Activated CD8-positive, alpha-beta T cell treated with anti-CD3 and anti-CD28 coated beads for 36 hours (primary cell): ENCODE measurements around the gene LAMC3. TPM values are rescaled to one million over a fixed set of nuclear protein-coding genes. Genes with fewer than 3 reads are reported as not detected.

Source experiments
- ATAC-seq: fragments of 200-7000 bp; cut with Tn5 transposase; one replicate; pipeline ENCODE4 v1.10.0; 2021; ENCODE audit warnings: mild to moderate bottlenecking, moderate library complexity
- CTCF ChIA-PET: fragments of 350-600 bp; sonication (Branson Sonifier 250); formaldehyde crosslinking; loops from one replicate; lab custom pipeline; 2021; ENCODE audit warnings: antibody characterized with exemption; lab: Charles Lee
- POLR2A ChIA-PET: fragments of 350-600 bp; sonication (Branson Sonifier 250); formaldehyde crosslinking; loops from one replicate; lab custom pipeline; 2021; ENCODE audit warnings: antibody characterized with exemption; lab: Charles Lee
- DNase-seq: peaks from one replicate; pipeline ENCODE4 v3.0.0-alpha.2; 2020
- H3K27ac Mint-ChIP-seq: one replicate; pipeline ENCODE4 v1.8.0; 2021; ENCODE audit warnings: mild to moderate bottlenecking, mixed read lengths
- H3K27me3 Mint-ChIP-seq: one replicate; pipeline ENCODE4 v1.8.0; 2021; ENCODE audit warnings: mixed read lengths
- H3K36me3 Mint-ChIP-seq: one replicate; pipeline ENCODE4 v1.8.0; 2021; ENCODE audit warnings: low read depth, mixed read lengths
- H3K4me1 Mint-ChIP-seq: one replicate; pipeline ENCODE4 v1.8.0; 2021; ENCODE audit warnings: low read depth, mixed read lengths
- H3K4me3 Mint-ChIP-seq: one replicate; pipeline ENCODE4 v1.8.0; 2021; ENCODE audit warnings: mild to moderate bottlenecking, moderate library complexity, mixed read lengths
- H3K9me3 Mint-ChIP-seq: one replicate; pipeline ENCODE4 v1.8.0; 2021; ENCODE audit warnings: mixed read lengths
- intact Hi-C: fragments of 100-400 bp; cut with micrococcal nuclease; formaldehyde crosslinking; loops from one replicate; pipeline ENCODE4 v1.10.0; 2022
- total RNA-seq, 2 experiments: library from RNA; stranded (reverse); gene quantifications; one replicate each; pipeline ENCODE4 v1.2.3, GENCODE V29; 2021
- TF ChIP-seq, protein P1 (sequence below): fragments of 200-600 bp; IDR thresholded peaks from one replicate; pipeline ENCODE4 v1.8.0; 2022; ENCODE audit warnings: antibody characterized with exemption, mild to moderate bottlenecking

The LAMC3 gene
- total RNA-seq, 2 experiments from 2014 or later = 0.09 to 0.43 TPM

DNA sequence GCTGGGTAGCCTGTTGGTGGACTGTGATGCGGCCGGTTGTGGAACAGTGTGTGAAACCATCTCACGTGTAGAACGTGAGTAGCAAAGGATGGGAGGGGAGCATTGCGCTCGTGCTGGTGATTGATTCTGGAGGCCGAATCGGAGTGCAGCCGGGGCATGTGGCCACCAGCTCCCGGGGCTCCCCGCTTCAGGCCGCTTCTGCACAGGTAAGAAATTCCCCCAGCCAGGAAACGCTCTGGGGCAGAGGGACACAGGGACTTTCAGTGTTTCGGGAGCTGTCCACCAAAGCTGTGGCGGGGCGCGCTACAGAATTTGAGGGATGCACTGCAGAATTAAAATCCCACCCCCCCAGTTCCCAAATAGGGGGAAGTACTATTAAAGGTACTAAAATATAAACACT, 41.9 kb downstream of the LAMC3 start:
- H3K4me1 Mint-ChIP-seq = no peaks in the 10 kb centered on the region
- intact Hi-C loops = no loop called here
- CTCF ChIA-PET = interaction anchor here (0.6 to 1.0 kb wide), 2 partner anchors 350 to 1245 kb away, joined by 3 to 4 read pairs; no protein-coding TSS in a partner anchor

DNA sequence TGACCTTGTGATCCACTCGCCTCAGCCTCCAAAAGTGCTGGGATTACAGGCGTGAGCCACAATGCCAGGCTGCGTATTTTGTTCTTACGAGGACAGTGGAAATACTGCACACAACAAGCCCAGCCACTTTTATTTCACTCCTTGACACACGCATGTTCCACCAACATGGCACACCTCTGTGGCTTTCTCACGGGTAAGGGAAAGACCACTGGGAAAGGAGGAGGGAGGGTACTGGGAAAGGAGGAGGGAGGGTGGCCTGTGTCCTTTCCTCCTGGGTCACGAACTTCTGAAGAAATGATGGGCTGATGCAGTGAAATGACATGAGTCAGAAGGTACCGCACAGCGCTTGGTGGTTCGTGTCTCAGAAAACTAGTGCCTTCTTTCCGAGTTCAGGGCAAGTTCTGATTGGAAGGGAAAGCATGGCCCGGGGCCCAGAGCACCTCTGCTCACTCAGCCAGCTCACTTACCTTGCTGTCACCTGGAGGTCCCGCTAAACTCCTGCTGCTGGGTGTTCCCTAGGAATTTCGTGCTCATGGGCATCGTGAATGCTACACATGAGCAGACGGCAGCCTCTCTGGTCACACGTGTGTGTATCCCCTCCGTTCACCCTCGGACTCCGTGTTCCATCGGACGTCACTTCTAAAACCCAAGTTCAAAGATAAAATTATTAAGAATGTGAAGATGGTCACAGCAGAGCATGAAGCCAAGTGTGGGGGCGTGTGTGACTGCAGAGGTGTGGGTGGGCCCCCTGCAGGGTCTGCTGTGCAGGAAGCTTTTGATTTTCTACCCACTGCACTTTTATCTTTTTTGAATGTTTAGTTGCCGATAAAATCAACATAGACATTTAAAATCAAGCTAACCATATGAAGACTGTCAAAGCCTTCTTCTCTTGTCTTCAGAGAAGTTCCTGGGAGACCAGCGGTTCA, 42.9 kb downstream of the LAMC3 start:
- DNase-seq = no peak
- intact Hi-C loops = no loop called here
- no peaks in the 10 kb centered on the region for H3K9me3 Mint-ChIP-seq
- H3K27me3 Mint-ChIP-seq = no peaks in the 10 kb centered on the region
- TF ChIP-seq, protein P1, sequence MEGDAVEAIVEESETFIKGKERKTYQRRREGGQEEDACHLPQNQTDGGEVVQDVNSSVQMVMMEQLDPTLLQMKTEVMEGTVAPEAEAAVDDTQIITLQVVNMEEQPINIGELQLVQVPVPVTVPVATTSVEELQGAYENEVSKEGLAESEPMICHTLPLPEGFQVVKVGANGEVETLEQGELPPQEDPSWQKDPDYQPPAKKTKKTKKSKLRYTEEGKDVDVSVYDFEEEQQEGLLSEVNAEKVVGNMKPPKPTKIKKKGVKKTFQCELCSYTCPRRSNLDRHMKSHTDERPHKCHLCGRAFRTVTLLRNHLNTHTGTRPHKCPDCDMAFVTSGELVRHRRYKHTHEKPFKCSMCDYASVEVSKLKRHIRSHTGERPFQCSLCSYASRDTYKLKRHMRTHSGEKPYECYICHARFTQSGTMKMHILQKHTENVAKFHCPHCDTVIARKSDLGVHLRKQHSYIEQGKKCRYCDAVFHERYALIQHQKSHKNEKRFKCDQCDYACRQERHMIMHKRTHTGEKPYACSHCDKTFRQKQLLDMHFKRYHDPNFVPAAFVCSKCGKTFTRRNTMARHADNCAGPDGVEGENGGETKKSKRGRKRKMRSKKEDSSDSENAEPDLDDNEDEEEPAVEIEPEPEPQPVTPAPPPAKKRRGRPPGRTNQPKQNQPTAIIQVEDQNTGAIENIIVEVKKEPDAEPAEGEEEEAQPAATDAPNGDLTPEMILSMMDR = no peak
- H3K27ac Mint-ChIP-seq = no peak overlapping the region
- ChIA-PET POLR2A (no interaction called here), CTCF (interaction anchor here (0.6 to 1.3 kb wide), 3 partner anchors 284 to 1244 kb away, joined by 3 to 5 read pairs (median 3); no protein-coding TSS in a partner anchor)
- no peaks in the 10 kb centered on the region for H3K4me1 Mint-ChIP-seq
- H3K36me3 Mint-ChIP-seq = no peaks in the 10 kb centered on the region
- H3K4me3 Mint-ChIP-seq = no peak overlapping the region
- ATAC-seq = no peak

More for the DNA sequence above, 41.9 kb downstream of the LAMC3 start:
- DNase-seq = no peak
- TF ChIP-seq, protein P1 = no peak
- Mint-ChIP-seq H3K9me3 (no peaks in the 10 kb centered on the region), H3K27ac (no peak overlapping the region), H3K4me3 (no peak overlapping the region), H3K27me3 (no peaks in the 10 kb centered on the region), H3K36me3 (no peaks in the 10 kb centered on the region)
- ATAC-seq = no peak
- POLR2A ChIA-PET = no interaction called here

DNA sequence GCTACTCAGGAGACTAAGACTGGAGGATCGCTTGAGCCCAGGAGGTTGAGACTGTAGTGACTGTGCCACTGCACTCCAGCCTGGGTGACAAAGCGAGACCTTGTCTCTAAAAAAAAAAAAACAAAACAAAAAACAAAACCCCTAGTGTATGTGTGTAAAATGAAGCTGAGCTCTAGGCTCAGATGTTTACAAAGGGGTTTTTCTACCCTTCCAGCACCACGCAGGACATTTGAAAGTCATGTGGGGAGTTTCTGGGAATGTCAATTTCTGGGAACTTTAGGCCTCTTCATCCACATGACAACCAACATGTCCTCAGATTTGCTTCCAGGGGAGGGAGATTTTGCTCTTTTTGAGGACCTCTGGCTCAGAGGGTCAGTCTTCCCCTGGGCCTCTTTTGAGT, 44.9 kb downstream of the LAMC3 start:
- Mint-ChIP-seq H3K4me1 (no peaks in the 10 kb centered on the region), H3K27me3 (no peaks in the 10 kb centered on the region), H3K4me3 (no peak overlapping the region), H3K36me3 (no peaks in the 10 kb centered on the region), H3K27ac (no peak overlapping the region), H3K9me3 (no peaks in the 10 kb centered on the region)
- ATAC-seq (no peak), DNase-seq (no peak)
- ChIA-PET CTCF (interaction anchor here (0.8 to 1.2 kb wide), 3 partner anchors 12 to 16 kb away, joined by 3 read pairs; no protein-coding TSS in a partner anchor), POLR2A (no interaction called here)
- intact Hi-C loops = no loop called here
- TF ChIP-seq, protein P1 = no peak

DNA sequence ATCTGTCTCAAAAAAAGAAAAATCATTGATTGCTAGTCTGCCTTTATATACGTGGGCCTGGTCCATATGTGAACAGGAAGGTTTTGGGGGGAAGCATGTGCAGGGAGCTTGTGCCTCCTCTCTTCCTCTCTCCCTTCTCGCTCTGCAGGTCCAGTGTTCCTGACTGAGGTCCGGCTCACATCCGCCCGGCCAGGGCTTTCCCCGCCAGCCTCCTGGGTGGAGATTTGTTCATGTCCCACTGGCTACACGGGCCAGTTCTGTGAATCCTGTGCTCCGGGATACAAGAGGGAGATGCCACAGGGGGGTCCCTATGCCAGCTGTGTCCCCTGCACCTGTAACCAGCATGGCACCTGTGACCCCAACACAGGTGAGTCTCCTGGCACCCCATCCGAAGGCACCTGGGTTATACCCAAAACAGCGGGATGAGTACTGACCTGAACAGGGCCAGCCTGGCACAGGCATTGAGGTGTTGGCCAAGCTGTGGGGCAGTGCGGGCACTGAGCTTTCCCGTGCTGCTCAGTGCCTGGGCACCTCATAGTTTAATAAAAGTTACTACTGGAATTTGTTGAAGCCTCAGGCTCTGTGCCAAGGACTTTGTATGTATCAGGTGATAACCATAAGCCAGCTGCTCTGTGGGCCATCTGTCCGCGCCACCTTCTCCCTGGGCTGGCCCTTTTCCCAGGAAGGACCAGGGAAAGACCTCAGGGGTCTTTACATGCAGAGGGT, 48.0 kb downstream of the LAMC3 start:
- DNase-seq = no peak
- H3K9me3 Mint-ChIP-seq = no peaks in the 10 kb centered on the region
- no peak for ATAC-seq
- CTCF ChIA-PET = interaction anchor here (0.6 to 3.6 kb wide), 16 partner anchors 10 to 279 kb away, joined by 3 to 26 read pairs (median 4); no protein-coding TSS in a partner anchor
- no peak overlapping the region for H3K27ac Mint-ChIP-seq
- H3K36me3 Mint-ChIP-seq = no peaks in the 10 kb centered on the region
- intact Hi-C loops = loop anchor here (5.0 kb wide), 1 partner anchor 280 kb away; no protein-coding TSS in a partner anchor
- H3K4me1 Mint-ChIP-seq = no peaks in the 10 kb centered on the region
- no peaks in the 10 kb centered on the region for H3K27me3 Mint-ChIP-seq
- POLR2A ChIA-PET = no interaction called here
- H3K4me3 Mint-ChIP-seq = no peak overlapping the region
- TF ChIP-seq, protein P1 = no peak
